Measurements from ENCODE around the gene GH2. TPM values are rescaled to one million over a fixed set of nuclear protein-coding genes. Genes with fewer than 3 reads are reported as not detected.

The GH2 gene
- total RNA-seq, 2 experiments from 2014 or later: not detected

Small RNAs within 50 kb of the gene (small RNA-seq; reads per million reads assigned to genes)
- not detected for gene AC040958.1
- gene AC127029.1: not detected
- not detected for gene GH1

Other genes with a start within 250 kb of the GH2 start
- gene LIMD2, start 181.8 kb downstream of the GH2 start, total RNA-seq (2014; rRNA removed; shearing (Covaris generic)): 406 and 428 TPM in 2 replicates
- 286 and 306 TPM in 2 replicates for gene LIMD2, start 181.8 kb downstream of the GH2 start, total RNA-seq (2022)
- 31.9 and 37.2 TPM in 2 replicates for gene STRADA, start 140.1 kb downstream of the GH2 start, total RNA-seq (2014; rRNA removed; shearing (Covaris generic))
- 68.0 and 80.3 TPM in 2 replicates for gene STRADA, start 140.1 kb downstream of the GH2 start, total RNA-seq (2022)
- 27.5 and 37.6 TPM in 2 replicates for gene CCDC47, start 108.3 kb downstream of the GH2 start, total RNA-seq (2014; rRNA removed; shearing (Covaris generic))
- 37.8 and 50.3 TPM in 2 replicates for gene CCDC47, start 108.3 kb downstream of the GH2 start, total RNA-seq (2022)
- gene DDX42, start 107.8 kb downstream of the GH2 start, total RNA-seq (2014; rRNA removed; shearing (Covaris generic)): 74.1 and 85.1 TPM in 2 replicates
- gene DDX42, start 107.8 kb downstream of the GH2 start, total RNA-seq (2022): 145 and 156 TPM in 2 replicates
- gene PSMC5, start 54.5 kb downstream of the GH2 start, total RNA-seq (2014; rRNA removed; shearing (Covaris generic)): 32.6 and 42.7 TPM in 2 replicates
- 80.0 and 105 TPM in 2 replicates for gene PSMC5, start 54.5 kb downstream of the GH2 start, total RNA-seq (2022)
- 32.4 and 43.0 TPM in 2 replicates for gene FTSJ3, start 54.3 kb downstream of the GH2 start, total RNA-seq (2014; rRNA removed; shearing (Covaris generic))
- gene FTSJ3, start 54.3 kb downstream of the GH2 start, total RNA-seq (2022): 38.2 and 49.0 TPM in 2 replicates
- gene SMARCD2, start 39.3 kb downstream of the GH2 start, total RNA-seq (2014; rRNA removed; shearing (Covaris generic)): 112 and 120 TPM in 2 replicates
- gene SMARCD2, start 39.3 kb downstream of the GH2 start, total RNA-seq (2022): 127 and 136 TPM in 2 replicates
- gene CSH2, start 8.3 kb downstream of the GH2 start, total RNA-seq (2014; rRNA removed; shearing (Covaris generic)): not detected in 2 replicates
- gene CSH2, start 8.3 kb downstream of the GH2 start, total RNA-seq (2022): not detected in 2 replicates
- gene CSH1, start 14.6 kb upstream of the GH2 start, total RNA-seq (2014; rRNA removed; shearing (Covaris generic)): not detected in 2 replicates
- not detected in 2 replicates for gene CSH1, start 14.6 kb upstream of the GH2 start, total RNA-seq (2022)
- not detected in 2 replicates for gene CSHL1, start 29.3 kb upstream of the GH2 start, total RNA-seq (2014; rRNA removed; shearing (Covaris generic))
- gene CSHL1, start 29.3 kb upstream of the GH2 start, total RNA-seq (2022): not detected in 2 replicates
- 0.21 and 4.3 TPM in 2 replicates for gene GH1, start 36.9 kb upstream of the GH2 start, total RNA-seq (2014; rRNA removed; shearing (Covaris generic))
- 0.96 TPM in 1 of 2 replicates, not detected in the other for gene GH1, start 36.9 kb upstream of the GH2 start, total RNA-seq (2022)
- 743 and 751 TPM in 2 replicates for gene CD79B, start 50.4 kb upstream of the GH2 start, total RNA-seq (2014; rRNA removed; shearing (Covaris generic))
- 457 and 479 TPM in 2 replicates for gene CD79B, start 50.4 kb upstream of the GH2 start, total RNA-seq (2022)
- 3.0 and 6.4 TPM in 2 replicates for gene SCN4A, start 91.0 kb upstream of the GH2 start, total RNA-seq (2014; rRNA removed; shearing (Covaris generic))
- 9.0 and 11.9 TPM in 2 replicates for gene SCN4A, start 91.0 kb upstream of the GH2 start, total RNA-seq (2022)
- gene PRR29, start 116.4 kb upstream of the GH2 start, total RNA-seq (2014; rRNA removed; shearing (Covaris generic)): 0.16 TPM in 1 of 2 replicates, not detected in the other
- gene PRR29, start 116.4 kb upstream of the GH2 start, total RNA-seq (2022): 0.29 TPM in 1 of 2 replicates, not detected in the other
- gene ICAM2, start 138.7 kb upstream of the GH2 start, total RNA-seq (2014; rRNA removed; shearing (Covaris generic)): 76.4 and 112 TPM in 2 replicates
- gene ICAM2, start 138.7 kb upstream of the GH2 start, total RNA-seq (2022): 79.1 and 88.7 TPM in 2 replicates
- gene ERN1, start 248.2 kb upstream of the GH2 start, total RNA-seq (2014; rRNA removed; shearing (Covaris generic)): 14.7 and 22.0 TPM in 2 replicates
- gene ERN1, start 248.2 kb upstream of the GH2 start, total RNA-seq (2022): 65.6 and 70.3 TPM in 2 replicates

Measured in OCI-LY7 (cell line).